RWPE1 (cell line): ENCODE measurements around the gene MRPL36.

Experiments
- CTCF ChIA-PET: fragments of 350-600 bp; sonication (Branson Sonifier 250); formaldehyde crosslinking; extraction: SDS; loops from one replicate; lab custom pipeline; 2021; lab: Yijun Ruan, JAX
- POLR2A ChIA-PET: fragments of 400-600 bp; formaldehyde crosslinking; extraction: SDS; loops from one replicate; lab custom pipeline; 2020; ENCODE audit warnings: antibody characterized with exemption; ENCODE audit not compliant: low non-redundant PET; lab: Yijun Ruan, JAX
- DNase-seq: peaks from one replicate; pipeline ENCODE4 v3.0.0; 2012; ENCODE audit warnings: low spot score
- H3K27ac ChIP-seq: fragments of 450-650 bp; 2 replicates; pipeline ENCODE4 v1.5.1; 2017
- CTCF ChIP-seq: fragments of 450-650 bp; conservative IDR thresholded peaks from 2 replicates; pipeline ENCODE4 v1.5.1; 2017; ENCODE audit warnings: low read depth, mild to moderate bottlenecking

The MRPL36 gene

DNA sequence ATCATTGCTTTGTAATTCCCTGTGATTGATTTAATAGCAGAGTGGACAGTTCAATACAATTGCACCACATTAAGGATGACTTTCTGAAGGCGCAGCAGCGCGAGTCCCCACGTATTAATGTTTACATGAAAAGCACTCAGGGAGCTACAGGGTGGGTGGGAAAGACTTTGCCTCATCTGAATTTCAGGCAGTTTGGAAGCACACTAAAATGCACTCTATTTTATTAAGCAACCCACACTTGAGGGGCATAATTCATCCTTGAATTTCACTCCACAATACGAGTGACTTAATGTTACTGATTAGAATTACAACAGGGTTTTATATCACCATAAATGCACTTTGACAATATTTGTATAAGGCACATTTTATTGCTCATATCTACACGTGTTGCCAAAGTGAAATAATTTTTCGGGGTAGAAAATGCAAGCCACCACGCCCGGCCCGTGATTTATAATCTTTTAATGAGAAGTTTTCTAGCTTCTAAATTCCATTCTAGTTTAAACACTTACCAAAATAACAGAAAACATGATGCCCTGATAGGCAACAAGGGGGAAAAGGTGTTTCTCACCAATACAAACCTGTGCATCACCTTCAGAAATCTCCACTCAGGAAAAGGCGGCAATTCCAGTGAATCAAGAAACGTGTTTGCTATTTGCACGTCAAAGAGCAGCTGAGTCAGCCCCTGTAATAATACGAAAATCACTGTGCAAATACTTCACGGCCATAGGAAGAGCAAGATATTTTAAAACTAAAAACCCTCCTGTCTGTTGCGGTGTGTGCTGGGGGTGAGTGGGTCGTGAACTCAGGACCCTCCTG lies 42.6 kb upstream of the MRPL36 start:
- no peak overlapping the region for H3K27ac ChIP-seq
- CTCF ChIA-PET = interaction anchor here (0.5 to 0.6 kb wide), 2 partner anchors 1158 to 1828 kb away, joined by 3 to 5 read pairs; no protein-coding TSS in a partner anchor
- DNase-seq = no peak
- POLR2A ChIA-PET = no interaction called here
- no peak for TF ChIP-seq CTCF

GRCh38 chr5:1840741-1841521 lies 41.3 kb upstream of the MRPL36 start:
- no peak for TF ChIP-seq CTCF
- H3K27ac ChIP-seq = no peak overlapping the region
- ChIA-PET POLR2A (no interaction called here), CTCF (no interaction called here)
- DNase-seq = no peak

- no peak for DNase-seq
- no peak for TF ChIP-seq CTCF
- CTCF ChIA-PET = interaction anchor here (0.5 kb wide), 1 partner anchor 116 kb away, joined by 5 read pairs; no protein-coding TSS in a partner anchor
- no peak overlapping the region for H3K27ac ChIP-seq
- POLR2A ChIA-PET = no interaction called here
Observed at GRCh38 chr5:1840071-1840547, 40.5 kb upstream of the MRPL36 start.

DNA sequence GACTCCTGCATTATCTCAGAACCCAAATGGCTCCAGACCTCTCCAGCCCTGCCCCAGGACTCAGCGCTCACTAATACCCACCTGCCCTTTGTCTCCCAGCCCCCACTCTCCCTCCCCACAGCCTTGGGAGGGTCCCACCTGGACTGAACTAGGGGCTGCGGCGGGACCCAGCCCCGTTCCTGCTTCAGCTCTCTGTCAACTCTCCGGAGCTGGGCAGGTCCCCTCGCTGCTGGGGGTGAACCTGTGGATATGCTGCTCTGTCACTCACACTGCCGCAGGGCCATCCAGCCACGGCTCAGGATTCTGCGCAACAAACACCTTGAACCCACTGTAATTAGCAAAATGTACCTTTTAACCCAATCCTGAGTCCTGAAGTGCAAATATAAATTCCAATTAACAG lies 38.4 kb upstream of the MRPL36 start:
- POLR2A ChIA-PET = no interaction called here
- no peak for TF ChIP-seq CTCF
- no peak for DNase-seq
- CTCF ChIA-PET = no interaction called here
- no peak overlapping the region for H3K27ac ChIP-seq

- CTCF ChIA-PET = no interaction called here
- no peak for DNase-seq
- POLR2A ChIA-PET = no interaction called here
- no peak overlapping the region for H3K27ac ChIP-seq
- TF ChIP-seq CTCF = no peak
Observed at GRCh38 chr5:1836891-1837880, 37.5 kb upstream of the MRPL36 start.
